Vagina (tissue), 2 donors: ENCODE measurements around the gene SULT1A1. TPM values are rescaled to one million over a fixed set of nuclear protein-coding genes. Genes with fewer than 3 reads are reported as not detected.

Experiments used
- DNase-seq, 2 donors: peaks; one replicate each; pipeline ENCODE4 v3.0.0-alpha.2; 2017; ENCODE audit errors: extremely low spot score in 2 of 2
- H3K27ac ChIP-seq: fragments of 200-600 bp; sonication (generic); one replicate; pipeline ENCODE4 v1.5.1; 2019
- H3K27me3 ChIP-seq: fragments of 200-600 bp; sonication (generic); one replicate; pipeline ENCODE4 v1.5.1; 2019
- H3K36me3 ChIP-seq, 2 donors: fragments of 200-600 bp; sonication (generic); one replicate each; pipeline ENCODE4 v1.5.1; 2017 to 2019
- H3K4me1 ChIP-seq: fragments of 200-600 bp; sonication (generic); one replicate; pipeline ENCODE4 v1.5.1; 2019
- H3K4me3 ChIP-seq, 2 donors: fragments of 200-600 bp; sonication (generic); 1 replicate in 1 of 2; 2 replicates in 1 of 2; pipeline ENCODE4 v1.5.1; 2016 to 2019
- H3K9me3 ChIP-seq: fragments of 200-600 bp; sonication (generic); one replicate; pipeline ENCODE4 v1.5.1; 2019
- CTCF ChIP-seq, 3 experiments: fragments of 450-650 bp in 2 of 3; fragments of 200-600 bp in 1 of 3; sonication (generic) in 1 of 3; IDR thresholded peaks; one replicate each; pipeline ENCODE4 v1.5.1; 2017 to 2019; ENCODE audit warnings: antibody characterized with exemption in 3 of 3, mild to moderate bottlenecking in 2 of 3, moderate library complexity in 2 of 3
- POLR2A ChIP-seq, 2 donors: fragments of 450-650 bp; IDR thresholded peaks; one replicate each; pipeline ENCODE4 v1.6.1; 2017; ENCODE audit warnings: antibody characterized with exemption in 2 of 2, mild to moderate bottlenecking in 2 of 2, moderate library complexity in 2 of 2
- POLR2AphosphoS5 ChIP-seq, 2 donors: sonication (generic); formaldehyde crosslinking; IDR thresholded peaks; one replicate each; pipeline ENCODE4 v1.9.0; 2017; ENCODE audit warnings: antibody characterized with exemption in 2 of 2, mild to moderate bottlenecking in 2 of 2, low read depth in 1 of 2; ENCODE audit not compliant: insufficient read depth in 1 of 2
- intact Hi-C: fragments of 100-400 bp; cut with DNase I; formaldehyde crosslinking; loops from one replicate; pipeline ENCODE4 v1.15.1; 2023
- total RNA-seq: library from RNA; depleted of rRNA; stranded (reverse); fragments of >200 nt; gene quantifications from one replicate; pipeline ENCODE4 v1.2.3, GENCODE V29; 2016

The SULT1A1 gene
- total RNA-seq, 1 donor from 2014 or later: 11.5 TPM

GRCh38 chr16:28592511-28592910 lies 17.3 kb downstream of the SULT1A1 start:
- TF ChIP-seq POLR2AphosphoS5 (IDR thresholded peaks at IDR 0.05; ENCODE audit: insufficient read depth in 1 of 2, low read depth in 1 of 2): no peak
- no peak for TF ChIP-seq POLR2A (IDR thresholded peaks at IDR 0.05)
- TF ChIP-seq CTCF (IDR thresholded peaks at IDR 0.05): no peak
- intact Hi-C loops: no loop called here
- no peak for DNase-seq
- Histone ChIP-seq H3K27ac (no peak overlapping the region), H3K4me1 (no peaks in the 10 kb centered on the region), H3K36me3 (peaks cover 0 to 31% of the 10 kb centered on the region in 2 donors), H3K4me3 (no peak overlapping the region), H3K27me3 (no peaks in the 10 kb centered on the region), H3K9me3 (no peaks in the 10 kb centered on the region)

GRCh38 chr16:28591355-28591754 lies 18.5 kb downstream of the SULT1A1 start:
- Histone ChIP-seq H3K36me3 (peaks cover 0 to 40% of the 10 kb centered on the region in 2 donors), H3K27me3 (no peaks in the 10 kb centered on the region), H3K4me3 (no peak overlapping the region), H3K27ac (no peak overlapping the region), H3K9me3 (no peaks in the 10 kb centered on the region), H3K4me1 (no peaks in the 10 kb centered on the region)
- intact Hi-C loops: no loop called here
- DNase-seq: no peak
- TF ChIP-seq POLR2A (IDR thresholded peaks at IDR 0.05) (no peak), CTCF (IDR thresholded peaks at IDR 0.05) (no peak), POLR2AphosphoS5 (IDR thresholded peaks at IDR 0.05; ENCODE audit: insufficient read depth in 1 of 2, low read depth in 1 of 2) (no peak)

GRCh38 chr16:28590384-28591340 lies 19.2 kb downstream of the SULT1A1 start:
- no peak overlapping the region for H3K4me3 ChIP-seq
- H3K9me3 ChIP-seq: no peaks in the 10 kb centered on the region
- no peak for TF ChIP-seq POLR2A (IDR thresholded peaks at IDR 0.05)
- TF ChIP-seq POLR2AphosphoS5 (IDR thresholded peaks at IDR 0.05; ENCODE audit: insufficient read depth in 1 of 2, low read depth in 1 of 2): no peak
- no peak for TF ChIP-seq CTCF (IDR thresholded peaks at IDR 0.05)
- no peaks in the 10 kb centered on the region for H3K4me1 ChIP-seq
- H3K27ac ChIP-seq: no peak overlapping the region
- intact Hi-C loops: no loop called here
- peaks cover 0 to 46% of the 10 kb centered on the region in 2 donors for H3K36me3 ChIP-seq
- no peak for DNase-seq
- no peaks in the 10 kb centered on the region for H3K27me3 ChIP-seq

GRCh38 chr16:28589930-28590329 lies 19.9 kb downstream of the SULT1A1 start:
- intact Hi-C loops: no loop called here
- Histone ChIP-seq H3K4me1 (no peaks in the 10 kb centered on the region), H3K9me3 (no peaks in the 10 kb centered on the region), H3K4me3 (no peak overlapping the region), H3K27ac (no peak overlapping the region), H3K36me3 (peaks cover 0 to 53% of the 10 kb centered on the region in 2 donors), H3K27me3 (no peaks in the 10 kb centered on the region)
- no peak for TF ChIP-seq POLR2AphosphoS5 (IDR thresholded peaks at IDR 0.05; ENCODE audit: insufficient read depth in 1 of 2, low read depth in 1 of 2)
- TF ChIP-seq POLR2A (IDR thresholded peaks at IDR 0.05): no peak
- DNase-seq: no peak

- peaks cover 0 to 58% of the 10 kb centered on the region in 2 donors for H3K36me3 ChIP-seq
- intact Hi-C loops: no loop called here
- no peak for DNase-seq
These were observed 20.8 kb downstream of the SULT1A1 start for GRCh38 chr16:28589069-28589468.

More at GRCh38 chr16:28589069-28589468, 20.8 kb downstream of the SULT1A1 start:
- Histone ChIP-seq H3K4me1 (no peaks in the 10 kb centered on the region), H3K9me3 (no peaks in the 10 kb centered on the region), H3K27ac (no peak overlapping the region), H3K4me3 (no peak overlapping the region), H3K27me3 (no peaks in the 10 kb centered on the region)
- TF ChIP-seq CTCF (IDR thresholded peaks at IDR 0.05): no peak
- no peak for TF ChIP-seq POLR2AphosphoS5 (IDR thresholded peaks at IDR 0.05; ENCODE audit: insufficient read depth in 1 of 2, low read depth in 1 of 2)
- TF ChIP-seq POLR2A (IDR thresholded peaks at IDR 0.05): no peak
